SJCRH30 (cell line): ENCODE data around the gene SQSTM1. TPM values are rescaled to one million over a fixed set of nuclear protein-coding genes. Genes with fewer than 3 reads are reported as not detected.

Source experiments
- DNase-seq, 2 experiments: peaks; one replicate each; pipeline ENCODE4 v3.0.0-alpha.2; 2015 to 2020
- H3K27ac ChIP-seq: fragments of 250-450 bp; sonication (Bioruptor Pico); 2 replicates; pipeline ENCODE4 v1.5.1; 2020; ENCODE audit warnings: mild to moderate bottlenecking, moderate library complexity
- H3K27me3 ChIP-seq: fragments of 250-450 bp; sonication (Bioruptor Pico); 2 replicates; pipeline ENCODE4 v1.5.1; 2020; ENCODE audit warnings: mild to moderate bottlenecking, moderate library complexity
- H3K36me3 ChIP-seq: fragments of 250-450 bp; sonication (Bioruptor Pico); 2 replicates; pipeline ENCODE4 v1.5.1; 2020; ENCODE audit warnings: mild to moderate bottlenecking, moderate library complexity
- H3K4me1 ChIP-seq: fragments of 250-450 bp; sonication (Bioruptor Pico); 2 replicates; pipeline ENCODE4 v1.5.1; 2020; ENCODE audit warnings: mild to moderate bottlenecking, moderate library complexity
- H3K4me3 ChIP-seq: fragments of 250-450 bp; sonication (Bioruptor Pico); 2 replicates; pipeline ENCODE4 v1.5.1; 2020; ENCODE audit warnings: mild to moderate bottlenecking, moderate library complexity
- H3K9me3 ChIP-seq: fragments of 250-450 bp; sonication (Bioruptor Pico); replicated peaks from 2 replicates; pipeline ENCODE4 v1.5.1; 2020; ENCODE audit warnings: mild to moderate bottlenecking, moderate library complexity
- total RNA-seq: library from RNA; depleted of rRNA; stranded (reverse); fragments of >200 nt; shearing (Covaris generic); gene quantifications from 2 replicates; pipeline ENCODE4 v1.2.3, GENCODE V29; 2014

Gene SQSTM1
- total RNA-seq, 1 experiment from 2014 or later = 65.8 TPM

DNA sequence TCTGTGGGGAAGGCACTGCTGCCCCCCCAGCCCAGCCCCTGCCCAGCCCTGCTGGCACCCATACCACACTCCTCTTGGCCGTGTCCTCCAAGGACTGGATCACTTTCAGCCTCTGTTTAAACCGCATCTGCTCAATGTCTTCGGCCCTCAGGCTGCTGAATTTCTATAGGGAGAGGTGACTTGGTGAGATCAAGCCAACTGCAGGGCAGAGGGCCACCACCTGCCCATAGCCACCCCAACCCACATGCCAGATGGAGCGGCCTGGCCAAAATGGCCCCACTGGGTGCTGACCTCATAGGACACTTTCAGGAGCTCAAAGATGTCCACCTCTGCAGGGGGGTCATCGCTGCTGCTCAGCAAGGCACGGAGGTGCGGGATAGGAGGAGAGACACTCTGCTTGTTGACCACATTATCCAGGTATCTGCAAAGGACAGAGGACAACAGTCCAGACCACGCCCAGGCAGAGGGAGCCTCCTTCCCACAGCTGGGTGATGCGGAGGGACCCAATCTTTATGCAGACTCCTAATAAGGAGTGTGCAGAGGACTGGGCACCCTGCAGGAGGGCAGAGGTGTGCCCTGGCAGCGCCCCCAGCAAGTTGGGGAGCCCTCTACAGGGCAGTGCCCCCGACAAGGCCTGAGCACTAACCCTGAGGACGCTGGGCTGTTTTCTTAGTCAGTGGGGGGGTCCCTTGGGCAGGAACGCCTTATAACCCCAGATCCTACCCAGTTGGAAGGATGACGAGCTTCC, 52.3 kb downstream of the SQSTM1 start:
- no peak for DNase-seq
- no peaks in the 10 kb centered on the region for H3K27me3 ChIP-seq
- H3K36me3 ChIP-seq = peaks cover 19% of the 10 kb centered on the region
- no peak overlapping the region for H3K4me3 ChIP-seq
- H3K9me3 ChIP-seq = no peaks in the 10 kb centered on the region
- H3K4me1 ChIP-seq = peaks cover 12% of the 10 kb centered on the region
- H3K27ac ChIP-seq = no peak overlapping the region

- no peak overlapping the region for H3K27ac ChIP-seq
- H3K4me1 ChIP-seq = peaks cover 18% of the 10 kb centered on the region
- no peak overlapping the region for H3K4me3 ChIP-seq
- no peaks in the 10 kb centered on the region for H3K9me3 ChIP-seq
- peaks cover 20% of the 10 kb centered on the region for H3K36me3 ChIP-seq
- DNase-seq = no peak
- H3K27me3 ChIP-seq = no peaks in the 10 kb centered on the region
Observed at GRCh38 chr5:179873588-179874110, 52.9 kb downstream of the SQSTM1 start.

DNA sequence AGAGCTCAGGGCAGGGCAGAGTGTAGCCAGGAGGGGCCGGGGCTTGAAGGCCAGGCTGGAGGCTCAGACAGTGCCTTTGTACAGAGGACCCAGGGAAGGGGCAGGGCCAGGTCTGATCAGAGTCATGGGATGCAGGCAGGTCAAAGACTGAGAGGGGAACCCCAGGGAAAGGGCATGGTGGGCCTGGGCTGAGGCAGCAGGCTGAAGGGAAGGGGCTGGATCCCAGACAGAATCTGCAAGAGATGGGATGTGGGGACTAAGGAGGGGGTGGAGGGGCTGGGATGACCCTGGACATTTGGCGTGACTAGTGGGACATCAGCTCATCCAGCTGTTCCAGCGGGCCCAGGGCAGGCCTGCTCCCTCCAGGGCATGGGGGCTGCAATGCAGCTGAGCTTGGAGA, 53.4 kb downstream of the SQSTM1 start:
- H3K4me3 ChIP-seq = no peak overlapping the region
- H3K36me3 ChIP-seq = peaks cover 20% of the 10 kb centered on the region
- H3K9me3 ChIP-seq = no peaks in the 10 kb centered on the region
- H3K27ac ChIP-seq = no peak overlapping the region
- peaks cover 21% of the 10 kb centered on the region for H3K4me1 ChIP-seq
- no peak for DNase-seq
- no peaks in the 10 kb centered on the region for H3K27me3 ChIP-seq

GRCh38 chr5:179874536-179875292, 54.0 kb downstream of the SQSTM1 start:
- H3K4me1 ChIP-seq = peaks cover 21% of the 10 kb centered on the region
- no peak overlapping the region for H3K4me3 ChIP-seq
- peaks cover 20% of the 10 kb centered on the region for H3K36me3 ChIP-seq
- H3K9me3 ChIP-seq = no peaks in the 10 kb centered on the region
- H3K27me3 ChIP-seq = no peaks in the 10 kb centered on the region
- no peak for DNase-seq
- H3K27ac ChIP-seq = no peak overlapping the region

GRCh38 chr5:179875741-179876609, 55.3 kb downstream of the SQSTM1 start:
- H3K4me1 ChIP-seq = peaks cover 21% of the 10 kb centered on the region
- no peak overlapping the region for H3K4me3 ChIP-seq
- no peaks in the 10 kb centered on the region for H3K27me3 ChIP-seq
- peak overlapping the region; percentile 17; the same call in 1 of the 2 replicates for H3K27ac ChIP-seq
- no peaks in the 10 kb centered on the region for H3K9me3 ChIP-seq
- DNase-seq = peak; percentile 79 to 80
- peaks cover 17% of the 10 kb centered on the region for H3K36me3 ChIP-seq

- no peaks in the 10 kb centered on the region for H3K27me3 ChIP-seq
- peaks cover 21% of the 10 kb centered on the region for H3K4me1 ChIP-seq
- no peaks in the 10 kb centered on the region for H3K9me3 ChIP-seq
- no peak for DNase-seq
- no peak overlapping the region for H3K4me3 ChIP-seq
- peak overlapping the region; percentile 17; the same call in 1 of the 2 replicates for H3K27ac ChIP-seq
- H3K36me3 ChIP-seq = peaks cover 17% of the 10 kb centered on the region
Observed at GRCh38 chr5:179876610-179876952, 55.9 kb downstream of the SQSTM1 start.

GRCh38 chr5:179878222-179879002, 57.7 kb downstream of the SQSTM1 start:
- peaks cover 21% of the 10 kb centered on the region for H3K4me1 ChIP-seq
- peak; percentile 89 to 91 for DNase-seq
- peaks cover 8% of the 10 kb centered on the region for H3K9me3 ChIP-seq
- no peak overlapping the region for H3K4me3 ChIP-seq
- peak overlapping the region; percentile 57 for H3K27ac ChIP-seq
- H3K27me3 ChIP-seq = no peaks in the 10 kb centered on the region
- H3K36me3 ChIP-seq = peaks cover 12% of the 10 kb centered on the region

DNA sequence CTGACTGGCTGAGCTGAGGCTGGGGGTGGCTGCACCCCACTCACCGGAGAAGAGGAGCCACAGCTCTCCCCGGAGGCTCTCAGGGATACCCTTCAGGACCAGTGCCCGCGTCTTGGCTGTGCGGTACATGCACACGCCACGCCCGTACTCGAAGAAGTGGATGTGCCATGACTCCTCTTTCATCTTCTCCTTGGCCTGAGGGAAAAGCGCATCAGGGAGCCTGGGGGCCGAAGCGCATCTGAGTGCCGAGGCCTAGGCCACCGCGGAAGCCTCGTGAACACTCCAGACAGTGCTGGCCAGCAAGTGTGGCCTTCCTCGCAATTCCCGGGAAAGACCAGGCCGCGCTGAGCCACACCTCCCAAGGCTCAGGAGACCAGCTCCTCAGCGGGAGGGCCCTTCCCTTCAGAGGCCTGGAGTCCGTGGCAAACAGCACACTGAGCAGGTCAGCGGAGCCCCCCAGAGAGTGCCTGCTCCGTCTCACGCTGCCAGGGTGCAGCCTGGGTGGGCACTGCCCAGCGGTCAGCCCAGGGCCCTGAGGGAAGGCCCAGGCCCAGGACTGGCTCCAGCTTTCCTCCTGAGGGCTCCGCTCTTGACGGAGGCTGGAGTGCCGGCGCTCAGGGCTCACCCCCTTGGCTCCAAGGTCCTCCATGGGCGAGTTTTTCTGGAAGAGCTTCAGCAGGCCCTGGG, 58.4 kb downstream of the SQSTM1 start:
- DNase-seq = no peak
- peaks cover 21% of the 10 kb centered on the region for H3K4me1 ChIP-seq
- no peaks in the 10 kb centered on the region for H3K27me3 ChIP-seq
- H3K9me3 ChIP-seq = peaks cover 10% of the 10 kb centered on the region
- no peak overlapping the region for H3K4me3 ChIP-seq
- H3K36me3 ChIP-seq = peaks cover 19% of the 10 kb centered on the region
- H3K27ac ChIP-seq = peak overlapping the region; percentile 57

- Histone ChIP-seq H3K4me3 (no peak overlapping the region), H3K9me3 (peaks cover 10% of the 10 kb centered on the region), H3K27ac (no peak overlapping the region), H3K36me3 (peaks cover 25% of the 10 kb centered on the region), H3K4me1 (peaks cover 21% of the 10 kb centered on the region), H3K27me3 (no peaks in the 10 kb centered on the region)
- no peak for DNase-seq
Observed at GRCh38 chr5:179879690-179880010, 58.9 kb downstream of the SQSTM1 start.

GRCh38 chr5:179880066-179880650, 59.5 kb downstream of the SQSTM1 start:
- no peak overlapping the region for H3K27ac ChIP-seq
- no peak overlapping the region for H3K4me3 ChIP-seq
- H3K27me3 ChIP-seq = no peaks in the 10 kb centered on the region
- peaks cover 30% of the 10 kb centered on the region for H3K36me3 ChIP-seq
- peaks cover 21% of the 10 kb centered on the region for H3K4me1 ChIP-seq
- no peak for DNase-seq
- H3K9me3 ChIP-seq = peaks cover 10% of the 10 kb centered on the region

- Histone ChIP-seq H3K4me3 (no peak overlapping the region), H3K9me3 (peaks cover 10% of the 10 kb centered on the region), H3K27me3 (no peaks in the 10 kb centered on the region), H3K4me1 (peaks cover 18% of the 10 kb centered on the region), H3K36me3 (peaks cover 32% of the 10 kb centered on the region), H3K27ac (no peak overlapping the region)
- DNase-seq = no peak
Observed at GRCh38 chr5:179880848-179881590, 60.3 kb downstream of the SQSTM1 start.

DNA sequence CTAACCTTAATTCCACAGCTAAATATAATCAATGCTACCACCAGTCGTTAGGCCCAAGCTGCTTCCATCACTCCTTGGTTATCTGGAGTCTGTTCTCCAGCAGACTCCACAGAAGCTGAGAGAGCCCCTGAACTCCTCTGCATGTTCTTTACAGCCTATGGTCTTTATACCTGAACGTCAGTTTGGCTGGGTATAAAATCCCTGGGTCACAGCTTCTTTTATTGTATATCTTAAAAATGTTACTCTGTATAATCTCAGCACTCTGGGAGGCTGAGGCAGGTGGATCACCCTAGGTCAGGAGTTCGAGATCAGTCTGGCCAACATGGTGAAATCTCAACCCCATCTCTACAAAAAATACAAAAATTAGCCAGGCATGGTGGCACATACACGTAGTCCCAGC, 61.6 kb downstream of the SQSTM1 start:
- no peak for DNase-seq
- no peak overlapping the region for H3K4me3 ChIP-seq
- no peaks in the 10 kb centered on the region for H3K27me3 ChIP-seq
- peaks cover 10% of the 10 kb centered on the region for H3K9me3 ChIP-seq
- peaks cover 14% of the 10 kb centered on the region for H3K4me1 ChIP-seq
- no peak overlapping the region for H3K27ac ChIP-seq
- H3K36me3 ChIP-seq = peaks cover 42% of the 10 kb centered on the region

DNA sequence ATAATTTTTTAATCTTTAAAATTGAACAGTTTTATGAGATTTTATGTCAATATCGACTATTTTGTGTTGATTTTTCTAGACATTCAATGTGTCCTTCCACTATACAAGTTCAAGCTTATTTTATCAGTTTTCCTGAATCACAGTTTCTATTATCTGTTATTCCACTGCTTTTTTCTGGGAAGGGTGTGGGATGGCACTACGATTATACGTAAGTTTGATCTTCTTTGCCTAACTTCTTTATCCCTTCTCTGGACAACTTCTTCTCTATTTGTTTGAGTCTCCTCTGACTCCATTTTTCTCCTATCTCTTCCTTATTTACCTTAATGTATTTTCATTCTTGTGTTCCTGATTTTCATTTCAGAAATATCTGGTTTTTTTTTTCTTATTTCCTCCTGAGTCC, 62.5 kb downstream of the SQSTM1 start:
- Histone ChIP-seq H3K36me3 (peaks cover 36% of the 10 kb centered on the region), H3K27ac (no peak overlapping the region), H3K9me3 (peaks cover 10% of the 10 kb centered on the region), H3K4me3 (no peak overlapping the region), H3K27me3 (no peaks in the 10 kb centered on the region), H3K4me1 (peaks cover 8% of the 10 kb centered on the region)
- no peak for DNase-seq
